ENCODE results near the gene SLC24A4. TPM values are rescaled to one million over a fixed set of nuclear protein-coding genes. Genes with fewer than 3 reads are reported as not detected.

The SLC24A4 gene
- polyA plus RNA-seq, 1 donor (not counting 4 experiments of a cell fraction or from before 2014, with no cell fraction given), result 0.10 TPM

GRCh38 chr14:92455231-92455630 is 132.3 kb downstream of the SLC24A4 start:
- FAIRE-seq, result no peak
- no peak for DNase-seq (ENCODE audit: low read depth, low spot score)
- dilution Hi-C loops (cut with MboI; ENCODE audit: extremely low pct_ligation_motif_present, low sequenced_read_pairs), result no loop called here

GRCh38 chr14:92456215-92457015 is 133.4 kb downstream of the SLC24A4 start:
- Histone ChIP-seq H3K9me1 (ENCODE audit: control insufficient read depth, extremely low read depth, insufficient read depth, low read length) (no peaks in the 10 kb centered on the region), H3K36me3 (ENCODE audit: control insufficient read depth in 2 of 2, extremely low read depth in 1 of 2, insufficient read depth in 2 of 2, low read length in 2 of 2) (no peaks in the 10 kb centered on the region), H3K9me3 (ENCODE audit: control insufficient read depth, low read depth, low read length) (no peaks in the 10 kb centered on the region), H3K4me1 (ENCODE audit: control insufficient read depth, extremely low read depth, insufficient read depth, low read length) (peaks cover 10% of the 10 kb centered on the region), H3K27ac (ENCODE audit: control insufficient read depth, insufficient read depth, low read length) (no peak overlapping the region), H3K27me3 (ENCODE audit: control insufficient read depth, extremely low read depth, insufficient read depth, low read length) (no peaks in the 10 kb centered on the region), H3K9ac (ENCODE audit: control insufficient read depth, extremely low read depth, insufficient read depth, low read length) (no peak overlapping the region), H3K4me2 (ENCODE audit: control insufficient read depth, extremely low read depth, insufficient read depth, low read depth, low read length) (no peak overlapping the region), H3K4me3 (ENCODE audit: control insufficient read depth in 2 of 3, extremely low read depth in 1 of 3, insufficient read depth in 2 of 3, low read depth in 1 of 3, low read length in 3 of 3) (no peak overlapping the region), H4K20me1 (ENCODE audit: control insufficient read depth, extremely low read depth, insufficient read depth, low read length) (no peaks in the 10 kb centered on the region), H3K79me2 (ENCODE audit: control insufficient read depth, insufficient read depth, low read length) (no peaks in the 10 kb centered on the region), H2AFZ (ENCODE audit: control insufficient read depth, low read length) (no peak overlapping the region)
- DNase-seq (ENCODE audit: low read depth, low spot score) (no peak), FAIRE-seq (no peak)
- peak; percentile 37 to 73 (median 63) for TF ChIP-seq CTCF (optimal IDR thresholded peaks at IDR 0.05 in 1 of 3, IDR thresholded peaks at IDR 0.05 in 1 of 3, conservative IDR thresholded peaks at IDR 0.05 in 1 of 3; ENCODE audit: extremely low read depth in 1 of 3, insufficient read depth in 2 of 3, low read length in 3 of 3)
- TF ChIP-seq EZH2 (IDR thresholded peaks at IDR 0.05; ENCODE audit: low read length), result no peak
- dilution Hi-C loops (cut with MboI; ENCODE audit: extremely low pct_ligation_motif_present, low sequenced_read_pairs), result no loop called here

More at GRCh38 chr14:92455231-92455630, 132.3 kb downstream of the SLC24A4 start:
- no peaks in the 10 kb centered on the region for H3K79me2 ChIP-seq (ENCODE audit: control insufficient read depth, insufficient read depth, low read length)
- H3K36me3 ChIP-seq (ENCODE audit: control insufficient read depth in 2 of 2, extremely low read depth in 1 of 2, insufficient read depth in 2 of 2, low read length in 2 of 2), result no peaks in the 10 kb centered on the region
- no peaks in the 10 kb centered on the region for H3K9me1 ChIP-seq (ENCODE audit: control insufficient read depth, extremely low read depth, insufficient read depth, low read length)
- no peak overlapping the region for H3K4me3 ChIP-seq (ENCODE audit: control insufficient read depth in 2 of 3, extremely low read depth in 1 of 3, insufficient read depth in 2 of 3, low read depth in 1 of 3, low read length in 3 of 3)
- H3K4me1 ChIP-seq (ENCODE audit: control insufficient read depth, extremely low read depth, insufficient read depth, low read length), result peaks cover 10% of the 10 kb centered on the region
- no peak overlapping the region for H3K4me2 ChIP-seq (ENCODE audit: control insufficient read depth, extremely low read depth, insufficient read depth, low read depth, low read length)
- no peaks in the 10 kb centered on the region for H3K9me3 ChIP-seq (ENCODE audit: control insufficient read depth, low read depth, low read length)
- no peaks in the 10 kb centered on the region for H4K20me1 ChIP-seq (ENCODE audit: control insufficient read depth, extremely low read depth, insufficient read depth, low read length)
- no peak overlapping the region for H3K27ac ChIP-seq (ENCODE audit: control insufficient read depth, insufficient read depth, low read length)
- no peak overlapping the region for H3K9ac ChIP-seq (ENCODE audit: control insufficient read depth, extremely low read depth, insufficient read depth, low read length)
- H3K27me3 ChIP-seq (ENCODE audit: control insufficient read depth, extremely low read depth, insufficient read depth, low read length), result no peaks in the 10 kb centered on the region
- no peak for TF ChIP-seq CTCF (optimal IDR thresholded peaks at IDR 0.05 in 1 of 3, IDR thresholded peaks at IDR 0.05 in 1 of 3, conservative IDR thresholded peaks at IDR 0.05 in 1 of 3; ENCODE audit: extremely low read depth in 1 of 3, insufficient read depth in 2 of 3, low read length in 3 of 3)
- TF ChIP-seq EZH2 (IDR thresholded peaks at IDR 0.05; ENCODE audit: low read length), result no peak
- no peak overlapping the region for H2AFZ ChIP-seq (ENCODE audit: control insufficient read depth, low read length)
